ENCODE results near the gene TLE6. TPM values are rescaled to one million over a fixed set of nuclear protein-coding genes. Genes with fewer than 3 reads are reported as not detected.

TLE6 gene
- total and polyA plus RNA-seq, 2 of the 8 experiments (the other 6 are each of a cell fraction or from before 2014, with no cell fraction given), result 2.5 to 2.9 TPM

- TF ChIP-seq CHD7 (IDR thresholded peaks at IDR 0.05; ENCODE audit: insufficient replicate concordance, low read length), result no peak
- no peak for TF ChIP-seq CREB1 (IDR thresholded peaks at IDR 0.05)
- no peak for TF ChIP-seq GTF2F1 (IDR thresholded peaks at IDR 0.05; ENCODE audit: borderline replicate concordance, low read depth, low read length)
- TF ChIP-seq RAD21 (IDR thresholded peaks at IDR 0.05 in 1 of 2, conservative IDR thresholded peaks at IDR 0.05 in 1 of 2; ENCODE audit: low read depth in 2 of 2, low read length in 2 of 2), result no peak
- no peak for TF ChIP-seq SRF (IDR thresholded peaks at IDR 0.05; ENCODE audit: low read depth, low read length)
- TF ChIP-seq GABPA (IDR thresholded peaks at IDR 0.05; ENCODE audit: borderline replicate concordance, insufficient read depth, low read length), result no peak
- no peak for TF ChIP-seq POLR2AphosphoS5 (IDR thresholded peaks at IDR 0.05; ENCODE audit: low read depth, low read length)
- no peak for TF ChIP-seq TEAD4 (IDR thresholded peaks at IDR 0.05; ENCODE audit: low read depth, low read length)
These were observed 10.4 kb downstream of the TLE6 start (continued) for GRCh38 chr19:2987797-2988196.
